Ovary (tissue), 3 donors: ENCODE results near the gene PUSL1.

Experiments used
- POLR2A ChIP-seq: fragments of 450-650 bp; IDR thresholded peaks from one replicate; pipeline ENCODE4 v1.6.1; 2017; ENCODE audit warnings: antibody characterized with exemption, mild to moderate bottlenecking, moderate library complexity
- TF ChIP-seq, protein P1 (sequence below), 3 donors: fragments of 450-650 bp in 2 of 3; fragments of 200-600 bp in 1 of 3; IDR thresholded peaks; one replicate each; pipeline versions ENCODE4 v1.5.1 to v1.8.0; 2016 to 2022; ENCODE audit warnings: antibody characterized with exemption in 3 of 3, mild to moderate bottlenecking in 1 of 3
- donor health status: DM: no; HTN: no; CAD: no.

DNA sequence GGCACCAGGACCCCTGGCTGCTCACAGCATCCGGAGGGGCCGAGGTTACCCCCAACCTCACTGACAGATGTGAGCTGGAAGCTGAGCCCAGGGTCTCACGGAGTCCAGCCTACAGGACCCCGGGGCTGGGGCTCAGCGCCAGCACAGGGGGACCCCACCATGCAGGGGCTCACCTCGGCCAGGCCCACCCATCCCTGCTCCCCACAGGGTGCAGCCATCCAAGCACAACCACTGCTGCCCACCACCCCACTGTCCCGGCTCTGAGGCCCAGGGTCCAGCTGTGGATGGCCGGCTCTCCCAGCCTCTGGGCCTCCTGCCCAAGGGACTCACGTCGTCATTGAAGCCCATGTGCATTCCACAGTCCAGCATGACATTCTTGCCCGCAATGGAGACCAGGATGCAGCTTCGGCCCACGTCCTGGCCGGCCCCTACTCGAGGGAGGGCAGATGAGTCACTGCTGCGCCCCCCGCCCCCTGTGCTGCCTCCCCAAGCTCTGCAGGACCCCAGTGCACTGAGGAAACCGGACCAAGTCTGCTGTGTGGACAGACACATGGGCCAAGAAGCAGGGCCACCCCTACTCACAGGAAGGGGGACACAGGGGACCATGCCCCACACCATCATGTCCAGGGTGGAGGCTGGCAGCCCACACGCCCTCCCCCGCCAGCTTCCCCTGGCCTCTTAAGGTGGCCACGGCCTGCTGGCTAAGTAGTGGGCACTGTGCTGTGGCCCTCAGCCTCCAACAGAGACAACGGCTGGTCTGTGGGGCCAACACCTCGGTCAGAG is 12.5 kb downstream of the PUSL1 start:
- TF ChIP-seq POLR2A = no peak
- TF ChIP-seq, protein P1, sequence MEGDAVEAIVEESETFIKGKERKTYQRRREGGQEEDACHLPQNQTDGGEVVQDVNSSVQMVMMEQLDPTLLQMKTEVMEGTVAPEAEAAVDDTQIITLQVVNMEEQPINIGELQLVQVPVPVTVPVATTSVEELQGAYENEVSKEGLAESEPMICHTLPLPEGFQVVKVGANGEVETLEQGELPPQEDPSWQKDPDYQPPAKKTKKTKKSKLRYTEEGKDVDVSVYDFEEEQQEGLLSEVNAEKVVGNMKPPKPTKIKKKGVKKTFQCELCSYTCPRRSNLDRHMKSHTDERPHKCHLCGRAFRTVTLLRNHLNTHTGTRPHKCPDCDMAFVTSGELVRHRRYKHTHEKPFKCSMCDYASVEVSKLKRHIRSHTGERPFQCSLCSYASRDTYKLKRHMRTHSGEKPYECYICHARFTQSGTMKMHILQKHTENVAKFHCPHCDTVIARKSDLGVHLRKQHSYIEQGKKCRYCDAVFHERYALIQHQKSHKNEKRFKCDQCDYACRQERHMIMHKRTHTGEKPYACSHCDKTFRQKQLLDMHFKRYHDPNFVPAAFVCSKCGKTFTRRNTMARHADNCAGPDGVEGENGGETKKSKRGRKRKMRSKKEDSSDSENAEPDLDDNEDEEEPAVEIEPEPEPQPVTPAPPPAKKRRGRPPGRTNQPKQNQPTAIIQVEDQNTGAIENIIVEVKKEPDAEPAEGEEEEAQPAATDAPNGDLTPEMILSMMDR (IDR thresholded peaks at IDR 0.05) = no peak
